NCI-H2196 treated with DMSO at 0.1 percent for 48 hours (cell line): ENCODE results near the gene THRB.

Source experiments
- DNase-seq: peaks from one replicate; lab custom pipeline; 2025; ENCODE audit not compliant: unreplicated experiment; lab: John Stamatoyannopoulos, UW

The THRB gene

GRCh38 chr3:24315971-24316370, 178.7 kb downstream of the THRB start:
- DNase-seq = no peak

GRCh38 chr3:24315356-24315755, 179.3 kb downstream of the THRB start:
- DNase-seq = no peak

GRCh38 chr3:24311881-24312280, 182.8 kb downstream of the THRB start:
- DNase-seq = no peak

- no peak for DNase-seq
These were observed 183.8 kb downstream of the THRB start for GRCh38 chr3:24310887-24311286.

- no peak for DNase-seq
These were observed 188.1 kb downstream of the THRB start for GRCh38 chr3:24306518-24306917.

- DNase-seq = no peak
These were observed 188.7 kb downstream of the THRB start for GRCh38 chr3:24305795-24306467.

GRCh38 chr3:24303057-24303754, 191.4 kb downstream of the THRB start:
- DNase-seq = no peak

- DNase-seq = no peak
These were observed 192.3 kb downstream of the THRB start for GRCh38 chr3:24302396-24302795.

- DNase-seq = no peak
These were observed 193.7 kb downstream of the THRB start for GRCh38 chr3:24300949-24301348.

- no peak for DNase-seq
These were observed 194.6 kb downstream of the THRB start for GRCh38 chr3:24299806-24300626.

- DNase-seq = no peak
These were observed 195.3 kb downstream of the THRB start for GRCh38 chr3:24299246-24299805.

GRCh38 chr3:24296441-24297205, 198.0 kb downstream of the THRB start:
- no peak for DNase-seq

GRCh38 chr3:24294150-24294549, 200.5 kb downstream of the THRB start:
- DNase-seq = no peak

GRCh38 chr3:24291646-24292045, 203.0 kb downstream of the THRB start:
- no peak for DNase-seq

- DNase-seq = no peak
These were observed 204.1 kb downstream of the THRB start for GRCh38 chr3:24290596-24290995.

GRCh38 chr3:24288496-24289236, 206.0 kb downstream of the THRB start:
- no peak for DNase-seq

GRCh38 chr3:24287755-24288450, 206.7 kb downstream of the THRB start:
- no peak for DNase-seq

GRCh38 chr3:24286405-24286804, 208.2 kb downstream of the THRB start:
- DNase-seq = no peak

GRCh38 chr3:24278543-24278942, 216.1 kb downstream of the THRB start:
- DNase-seq = no peak

GRCh38 chr3:24273491-24273890, 221.2 kb downstream of the THRB start:
- DNase-seq = no peak
